ENCODE data around the gene CHKA. TPM values are rescaled to one million over a fixed set of nuclear protein-coding genes. Genes with fewer than 3 reads are reported as not detected.

The CHKA gene
- total RNA-seq, 1 experiment from 2014 or later, result 136 TPM

- in situ Hi-C loops (cut with HindIII; ENCODE audit: low pct_unique_long_range_greater_than_20kb, low sequenced_read_pairs), result no loop called here
- H3K9me3 ChIP-seq (ENCODE audit: control insufficient read depth, insufficient read depth, low read depth, low read length), result no peaks in the 10 kb centered on the region
- intact Hi-C loops (cut with micrococcal nuclease; ENCODE audit: unreplicated experiment), result no loop called here
- H3K4me3 ChIP-seq (ENCODE audit: low read depth in 2 of 2, low read length in 2 of 2), result no peak overlapping the region
- CTCF ChIA-PET, result no interaction called here
- TF ChIP-seq POLR2AphosphoS5 (IDR thresholded peaks at IDR 0.05; ENCODE audit: low read depth, low read length), result no peak
- no peak for TF ChIP-seq REST (IDR thresholded peaks at IDR 0.05; ENCODE audit: insufficient read depth in 1 of 2, low read depth in 2 of 2, low read length in 1 of 2)
- TF ChIP-seq SIN3A (IDR thresholded peaks at IDR 0.05; ENCODE audit: borderline replicate concordance, insufficient read depth, low read depth, low read length), result no peak
- no peak for TF ChIP-seq TCF7L2 (IDR thresholded peaks at IDR 0.05; ENCODE audit: low read depth, low read length)
- no peak for TF ChIP-seq CTCF (IDR thresholded peaks at IDR 0.05)
- POLR2A ChIA-PET, result interaction anchor here (0.6 kb wide), 1 partner anchor 15 kb away, joined by 3 read pairs; no protein-coding TSS in a partner anchor
- ATAC-seq, result no peak
- no peaks in the 10 kb centered on the region for H3K4me1 ChIP-seq (ENCODE audit: control insufficient read depth, insufficient read depth, low read length)
- H3K27me3 ChIP-seq (ENCODE audit: control insufficient read depth, insufficient read depth, low read length), result no peaks in the 10 kb centered on the region
- BruUV-seq (replicated peaks), result no TSS peak
- peaks cover 4% of the 10 kb centered on the region; the same call in 1 of the 2 replicates for H3K36me3 ChIP-seq (ENCODE audit: control insufficient read depth, insufficient read depth, low read length)
- H3K27ac ChIP-seq (ENCODE audit: low read length), result no peak overlapping the region
- no peak for DNase-seq (ENCODE audit: low read depth, low spot score)
These were observed 38.5 kb upstream of the CHKA start for GRCh38 chr11:68159665-68160064.

GRCh38 chr11:68159161-68159560, 38.0 kb upstream of the CHKA start:
- DNase-seq (ENCODE audit: low read depth, low spot score) (no peak), ATAC-seq (no peak)
- ChIA-PET CTCF (no interaction called here), POLR2A (interaction anchor here (0.6 kb wide), 1 partner anchor 15 kb away, joined by 3 read pairs; no protein-coding TSS in a partner anchor)
- no peaks in the 10 kb centered on the region for H3K9me3 ChIP-seq (ENCODE audit: control insufficient read depth, insufficient read depth, low read depth, low read length)
- intact Hi-C loops (cut with micrococcal nuclease; ENCODE audit: unreplicated experiment) (no loop called here), in situ Hi-C loops (cut with HindIII; ENCODE audit: low pct_unique_long_range_greater_than_20kb, low sequenced_read_pairs) (no loop called here)
- no peak for TF ChIP-seq POLR2AphosphoS5 (IDR thresholded peaks at IDR 0.05; ENCODE audit: low read depth, low read length)
- no peak for TF ChIP-seq TCF7L2 (IDR thresholded peaks at IDR 0.05; ENCODE audit: low read depth, low read length)
- TF ChIP-seq CTCF (IDR thresholded peaks at IDR 0.05), result no peak
- no peak for TF ChIP-seq REST (IDR thresholded peaks at IDR 0.05; ENCODE audit: insufficient read depth in 1 of 2, low read depth in 2 of 2, low read length in 1 of 2)
- TF ChIP-seq SIN3A (IDR thresholded peaks at IDR 0.05; ENCODE audit: borderline replicate concordance, insufficient read depth, low read depth, low read length), result no peak
- no peak overlapping the region for H3K4me3 ChIP-seq (ENCODE audit: low read depth in 2 of 2, low read length in 2 of 2)
- no peaks in the 10 kb centered on the region for H3K4me1 ChIP-seq (ENCODE audit: control insufficient read depth, insufficient read depth, low read length)
- BruUV-seq (replicated peaks), result no TSS peak
- peaks cover 4% of the 10 kb centered on the region; the same call in 1 of the 2 replicates for H3K36me3 ChIP-seq (ENCODE audit: control insufficient read depth, insufficient read depth, low read length)
- H3K27me3 ChIP-seq (ENCODE audit: control insufficient read depth, insufficient read depth, low read length), result no peaks in the 10 kb centered on the region
- H3K27ac ChIP-seq (ENCODE audit: low read length), result no peak overlapping the region

Data from Panc1 (cell line).